GM12878 (cell line): ENCODE measurements around the gene BRCA1. TPM values are rescaled to one million over a fixed set of nuclear protein-coding genes. Genes with fewer than 3 reads are reported as not detected.

Experiments used
- BMI1 ChIP-seq: fragments of 450-650 bp; IDR thresholded peaks from 2 replicates; pipeline ENCODE4 v1.6.1; 2016; ENCODE audit warnings: mild to moderate bottlenecking, moderate library complexity, borderline replicate concordance
- ESRRA ChIP-seq: IDR thresholded peaks from 2 replicates; pipeline ENCODE4 v1.6.1; 2012; ENCODE audit warnings: mild to moderate bottlenecking, low read length, improper control_type of control experiment
- EZH2 ChIP-seq: IDR thresholded peaks from 2 replicates; pipeline ENCODE4 v1.6.1; 2012; ENCODE audit warnings: low read depth, mild to moderate bottlenecking, control low read depth, inconsistent platforms, low read length, borderline replicate concordance; ENCODE audit not compliant: control insufficient read depth
- FOS ChIP-seq: IDR thresholded peaks from 3 replicates; pipeline ENCODE4 v1.6.1; 2011; ENCODE audit warnings: borderline replicate concordance; ENCODE audit not compliant: insufficient read length; ENCODE audit errors: extremely low read depth
- GABPA ChIP-seq: IDR thresholded peaks from 2 replicates; pipeline ENCODE4 v1.6.1; 2014; ENCODE audit warnings: antibody characterized with exemption, low read depth, mild to moderate bottlenecking, inconsistent platforms
- GATAD2B ChIP-seq: fragments of 450-650 bp; conservative IDR thresholded peaks from 2 replicates; pipeline ENCODE4 v1.6.1; 2017; ENCODE audit warnings: low read depth, mild to moderate bottlenecking, moderate library complexity
- HCFC1 ChIP-seq: fragments of 150-350 bp; IDR thresholded peaks from 2 replicates; pipeline ENCODE4 v1.6.1; 2014; ENCODE audit warnings: low read length
- KLF5 ChIP-seq: fragments of 450-650 bp; IDR thresholded peaks from 2 replicates; pipeline ENCODE4 v1.6.1; 2014; ENCODE audit warnings: mild to moderate bottlenecking; ENCODE audit not compliant: partially characterized antibody
- MXI1 ChIP-seq: fragments of 150-350 bp; IDR thresholded peaks from 2 replicates; pipeline ENCODE4 v1.6.1; 2011; ENCODE audit warnings: low read depth, mild to moderate bottlenecking, inconsistent platforms, low read length, improper control_type of control experiment
- NR2C1 ChIP-seq: fragments of 450-650 bp; IDR thresholded peaks from 2 replicates; pipeline ENCODE4 v1.6.1; 2017; ENCODE audit warnings: antibody characterized with exemption, mild to moderate bottlenecking, moderate library complexity
- PAX5 ChIP-seq: IDR thresholded peaks from 2 replicates; pipeline ENCODE4 v1.6.1; 2011; ENCODE audit warnings: low read depth, low read length, borderline replicate concordance
- RB1 ChIP-seq: fragments of 450-650 bp; formaldehyde crosslinking; IDR thresholded peaks from 2 replicates; pipeline ENCODE4 v1.6.1; 2017; ENCODE audit warnings: mild to moderate bottlenecking, borderline replicate concordance
- RBBP5 ChIP-seq: fragments of 200-600 bp; sonication (generic); conservative IDR thresholded peaks from 2 replicates; pipeline ENCODE4 v1.6.1; 2016
- SMARCA5 ChIP-seq: fragments of 450-650 bp; IDR thresholded peaks from 2 replicates; pipeline ENCODE4 v1.6.1; 2017; ENCODE audit warnings: mild to moderate bottlenecking
- SMC3 ChIP-seq: IDR thresholded peaks from 2 replicates; pipeline ENCODE4 v1.6.1; 2011; ENCODE audit warnings: low read length, improper control_type of control experiment, borderline replicate concordance
- SPI1 ChIP-seq: IDR thresholded peaks from 2 replicates; pipeline ENCODE4 v1.6.1; 2011; ENCODE audit warnings: low read depth, mild to moderate bottlenecking, low read length, moderate library complexity, borderline replicate concordance; ENCODE audit not compliant: insufficient read depth
- SREBF1 ChIP-seq: IDR thresholded peaks from 2 replicates; pipeline ENCODE4 v1.6.1; 2012; ENCODE audit warnings: mild to moderate bottlenecking, low read length
- STAT1 ChIP-seq: fragments of 450-650 bp; conservative IDR thresholded peaks from 2 replicates; pipeline ENCODE4 v1.6.1; 2014; ENCODE audit warnings: antibody characterized with exemption, mild to moderate bottlenecking
- TAF1 ChIP-seq: IDR thresholded peaks from 2 replicates; pipeline ENCODE4 v1.6.1; 2011; ENCODE audit warnings: mild to moderate bottlenecking, low read depth, low read length, borderline replicate concordance
- YBX1 ChIP-seq: fragments of 450-650 bp; IDR thresholded peaks from 2 replicates; pipeline ENCODE4 v1.6.1; 2016; ENCODE audit warnings: antibody characterized with exemption
- YY1 ChIP-seq: IDR thresholded peaks from 2 replicates; pipeline ENCODE4 v1.6.1; 2011; ENCODE audit warnings: low read depth, mild to moderate bottlenecking, low read length
- polyA plus RNA-seq, 11 experiments: library from polyadenylated mRNA; depleted of rRNA in 4 of 11; unstranded in 6 of 11; stranded (reverse) in 5 of 11; fragments of >200 nt; fragmentation: Nextera tagmentation in 4 of 11; fragmentation: Illumina TruSeq in 1 of 11; extraction: Ambion mirVana in 4 of 11; extraction: Trizol in 1 of 11; gene quantifications; 1 replicate in 1 of 11; 2 replicates in 10 of 11; pipeline versions ENCODE4 v1.2.1 to v1.2.3, GENCODE V29; 2011 to 2016; ENCODE audit warnings: inconsistent platforms in 2 of 11, missing spikeins in 2 of 11, low read depth in 1 of 11
- total RNA-seq, 4 experiments: library from RNA; depleted of rRNA in 3 of 4; stranded (reverse); fragments of >200 nt in 3 of 4; fragmentation: Illumina TruSeq in 1 of 4; extraction: Trizol in 1 of 4; gene quantifications; 2 replicates each; pipeline versions ENCODE4 v1.2.1 to v1.2.3, GENCODE V29; 2013 to 2021
- TF ChIP-seq, protein P1 (sequence below): IDR thresholded peaks from 2 replicates; pipeline ENCODE4 v1.6.1; 2012; ENCODE audit warnings: low read depth, low read length, improper control_type of control experiment
- TF ChIP-seq, protein P2 (sequence below): IDR thresholded peaks from 2 replicates; pipeline ENCODE4 v1.6.1; 2012; ENCODE audit warnings: low read depth, low read length, improper control_type of control experiment
- TF ChIP-seq, protein P3 (sequence below): fragments of 450-650 bp; IDR thresholded peaks from 2 replicates; pipeline ENCODE4 v1.6.1; 2016; ENCODE audit warnings: mild to moderate bottlenecking, moderate library complexity, borderline replicate concordance

The BRCA1 gene
- total and polyA plus RNA-seq, 10 of the 15 experiments (the other 5 are each of a cell fraction or from before 2014, with no cell fraction given), result 16.8 to 71.2 (median 44.2) TPM

DNA sequence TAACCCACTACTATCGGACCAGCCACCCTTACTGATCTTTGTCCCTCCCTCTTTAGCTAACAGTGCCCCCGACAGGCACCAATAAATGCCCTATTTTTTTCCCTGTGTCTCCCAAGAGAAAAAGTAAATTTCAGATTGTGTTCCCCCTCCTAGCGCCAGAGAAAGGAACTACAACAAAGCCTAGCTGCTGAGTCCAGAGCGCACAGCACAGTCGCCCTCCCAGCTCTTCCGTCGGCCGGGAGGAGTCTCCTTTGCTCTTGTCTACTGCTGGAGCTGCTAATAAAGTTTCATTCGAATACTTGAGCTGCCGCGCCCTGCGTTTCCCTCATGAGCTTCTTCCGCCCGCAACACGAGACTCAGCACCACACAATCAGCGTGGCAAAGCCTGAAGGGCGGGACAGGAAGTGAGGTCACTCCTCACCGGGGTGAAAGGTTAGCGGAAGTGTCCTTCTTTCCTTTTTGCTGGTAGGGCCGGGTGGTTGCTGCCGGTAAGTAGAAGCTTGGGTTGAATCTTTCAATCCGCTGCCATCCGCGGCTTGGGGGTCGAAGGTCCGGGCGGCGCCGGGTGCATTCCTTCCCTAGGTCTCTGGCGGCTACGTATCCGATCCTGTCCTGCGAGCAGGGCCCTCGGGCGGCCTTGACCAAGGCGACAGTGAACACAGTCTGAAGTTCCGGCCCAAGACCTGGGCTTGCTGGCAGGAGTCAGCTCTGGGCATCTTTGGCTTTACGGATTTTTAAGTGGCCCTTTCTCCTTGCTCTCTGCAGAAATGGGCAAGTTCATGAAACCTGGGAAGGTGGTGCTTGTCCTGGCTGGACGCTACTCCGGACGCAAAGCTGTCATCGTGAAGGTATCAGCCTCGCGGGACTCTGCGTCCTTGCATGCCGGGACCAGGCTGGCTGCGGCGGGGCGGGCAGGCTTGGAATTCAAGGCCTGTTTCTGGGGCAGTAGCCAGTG, 126.9 kb downstream of the BRCA1 start, which contains the start of gene RPL27 (continued):
- peak; percentile 97 for TF ChIP-seq GABPA
- peak; percentile 76 for TF ChIP-seq PAX5
- TF ChIP-seq STAT1, result peak; percentile 96
- TF ChIP-seq, protein P1, sequence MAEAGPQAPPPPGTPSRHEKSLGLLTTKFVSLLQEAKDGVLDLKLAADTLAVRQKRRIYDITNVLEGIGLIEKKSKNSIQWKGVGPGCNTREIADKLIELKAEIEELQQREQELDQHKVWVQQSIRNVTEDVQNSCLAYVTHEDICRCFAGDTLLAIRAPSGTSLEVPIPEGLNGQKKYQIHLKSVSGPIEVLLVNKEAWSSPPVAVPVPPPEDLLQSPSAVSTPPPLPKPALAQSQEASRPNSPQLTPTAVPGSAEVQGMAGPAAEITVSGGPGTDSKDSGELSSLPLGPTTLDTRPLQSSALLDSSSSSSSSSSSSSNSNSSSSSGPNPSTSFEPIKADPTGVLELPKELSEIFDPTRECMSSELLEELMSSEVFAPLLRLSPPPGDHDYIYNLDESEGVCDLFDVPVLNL, result peak; percentile 79
- no peak for TF ChIP-seq ESRRA
- TF ChIP-seq HCFC1, result peak; percentile 89
- peak; percentile 77; the same call in 1 of the 2 replicates for TF ChIP-seq SREBF1
- TF ChIP-seq BMI1, result no peak
- peak; percentile 59; the same call in 1 of the 2 replicates for TF ChIP-seq SMC3
- TF ChIP-seq, protein P2, sequence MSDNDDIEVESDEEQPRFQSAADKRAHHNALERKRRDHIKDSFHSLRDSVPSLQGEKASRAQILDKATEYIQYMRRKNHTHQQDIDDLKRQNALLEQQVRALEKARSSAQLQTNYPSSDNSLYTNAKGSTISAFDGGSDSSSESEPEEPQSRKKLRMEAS, result peak; percentile 96
- TF ChIP-seq RB1, result peak; percentile 85; the same call in 1 of the 2 replicates
- TF ChIP-seq YY1, result peak; percentile 88
- TF ChIP-seq SMARCA5, result peak; percentile 55; the same call in 1 of the 2 replicates
- TF ChIP-seq SPI1, result peak; percentile 67; the same call in 1 of the 2 replicates
- TF ChIP-seq GATAD2B, result peak; percentile 64; the same call in 1 of the 2 replicates
- peak; percentile 98 for TF ChIP-seq TAF1
- peak; percentile 98 for TF ChIP-seq MXI1
- TF ChIP-seq YBX1, result no peak
- peak; percentile 91 for TF ChIP-seq KLF5
- TF ChIP-seq, protein P3, sequence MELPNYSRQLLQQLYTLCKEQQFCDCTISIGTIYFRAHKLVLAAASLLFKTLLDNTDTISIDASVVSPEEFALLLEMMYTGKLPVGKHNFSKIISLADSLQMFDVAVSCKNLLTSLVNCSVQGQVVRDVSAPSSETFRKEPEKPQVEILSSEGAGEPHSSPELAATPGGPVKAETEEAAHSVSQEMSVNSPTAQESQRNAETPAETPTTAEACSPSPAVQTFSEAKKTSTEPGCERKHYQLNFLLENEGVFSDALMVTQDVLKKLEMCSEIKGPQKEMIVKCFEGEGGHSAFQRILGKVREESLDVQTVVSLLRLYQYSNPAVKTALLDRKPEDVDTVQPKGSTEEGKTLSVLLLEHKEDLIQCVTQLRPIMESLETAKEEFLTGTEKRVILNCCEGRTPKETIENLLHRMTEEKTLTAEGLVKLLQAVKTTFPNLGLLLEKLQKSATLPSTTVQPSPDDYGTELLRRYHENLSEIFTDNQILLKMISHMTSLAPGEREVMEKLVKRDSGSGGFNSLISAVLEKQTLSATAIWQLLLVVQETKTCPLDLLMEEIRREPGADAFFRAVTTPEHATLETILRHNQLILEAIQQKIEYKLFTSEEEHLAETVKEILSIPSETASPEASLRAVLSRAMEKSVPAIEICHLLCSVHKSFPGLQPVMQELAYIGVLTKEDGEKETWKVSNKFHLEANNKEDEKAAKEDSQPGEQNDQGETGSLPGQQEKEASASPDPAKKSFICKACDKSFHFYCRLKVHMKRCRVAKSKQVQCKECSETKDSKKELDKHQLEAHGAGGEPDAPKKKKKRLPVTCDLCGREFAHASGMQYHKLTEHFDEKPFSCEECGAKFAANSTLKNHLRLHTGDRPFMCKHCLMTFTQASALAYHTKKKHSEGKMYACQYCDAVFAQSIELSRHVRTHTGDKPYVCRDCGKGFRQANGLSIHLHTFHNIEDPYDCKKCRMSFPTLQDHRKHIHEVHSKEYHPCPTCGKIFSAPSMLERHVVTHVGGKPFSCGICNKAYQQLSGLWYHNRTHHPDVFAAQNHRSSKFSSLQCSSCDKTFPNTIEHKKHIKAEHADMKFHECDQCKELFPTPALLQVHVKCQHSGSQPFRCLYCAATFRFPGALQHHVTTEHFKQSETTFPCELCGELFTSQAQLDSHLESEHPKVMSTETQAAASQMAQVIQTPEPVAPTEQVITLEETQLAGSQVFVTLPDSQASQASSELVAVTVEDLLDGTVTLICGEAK, result peak; percentile 100
- TF ChIP-seq EZH2, result no peak
- TF ChIP-seq RBBP5, result peak; percentile 97; the same call in 1 of the 2 replicates
- no peak for TF ChIP-seq FOS
- TF ChIP-seq NR2C1, result peak; percentile 99
